Gastrocnemius medialis (tissue), 4 donors: Measurements from ENCODE around the gene ZMYND8. TPM values are rescaled to one million over a fixed set of nuclear protein-coding genes. Genes with fewer than 3 reads are reported as not detected.

Experiments
- ATAC-seq, 2 donors: fragments of 150-250 bp; one replicate each; pipeline ENCODE4 v1.9.1; 2016
- DNase-seq, 2 donors: peaks; one replicate each; pipeline ENCODE4 v3.0.0-alpha.2; 2019
- H3K27ac ChIP-seq, 4 donors: fragments of 200-600 bp; sonication (generic); 1 replicate in 1 of 4; 2 replicates in 3 of 4; pipeline ENCODE4 v1.5.1; 2016 to 2018; ENCODE audit warnings: mild to moderate bottlenecking in 2 of 4, moderate library complexity in 1 of 4
- H3K27me3 ChIP-seq, 3 donors: fragments of 200-600 bp; sonication (generic) in 2 of 3; 1 replicate in 1 of 3; 2 replicates in 2 of 3; pipeline versions ENCODE4 v1.5.1 to v1.6.0; 2016 to 2019; ENCODE audit warnings: mild to moderate bottlenecking in 1 of 3, moderate library complexity in 1 of 3
- H3K36me3 ChIP-seq, 2 donors: fragments of 200-600 bp; sonication (generic) in 1 of 2; one replicate each; pipeline ENCODE4 v1.5.1; 2017 to 2018
- H3K4me1 ChIP-seq, 2 donors: fragments of 200-600 bp; sonication (generic) in 1 of 2; one replicate each; pipeline ENCODE4 v1.5.1; 2016 to 2017; ENCODE audit warnings: mild to moderate bottlenecking in 2 of 2
- H3K4me3 ChIP-seq, 4 donors: fragments of 200-600 bp; sonication (generic) in 3 of 4; 1 replicate in 1 of 4; 2 replicates in 3 of 4; pipeline ENCODE4 v1.5.1; 2016 to 2019; ENCODE audit warnings: mild to moderate bottlenecking in 2 of 4
- H3K9me3 ChIP-seq, 3 donors: fragments of 200-600 bp; sonication (generic) in 2 of 3; 1 replicate in 1 of 3; 2 replicates in 2 of 3; pipeline ENCODE4 v1.5.1; 2016 to 2019
- POLR2A ChIP-seq, 2 donors: fragments of 450-650 bp; IDR thresholded peaks; one replicate each; pipeline ENCODE4 v1.6.1; 2017; ENCODE audit warnings: antibody characterized with exemption in 2 of 2, mild to moderate bottlenecking in 2 of 2, moderate library complexity in 2 of 2
- in situ Hi-C, 4 donors: fragments of 200-750 bp; cut with MboI; loops; one replicate each; pipeline versions ENCODE4 v1.15.0 to v1.8.0; 2017; ENCODE audit warnings: low sequenced_read_pairs in 4 of 4
- intact Hi-C: fragments of 100-400 bp; cut with DNase I; formaldehyde crosslinking; loops from one replicate; pipeline ENCODE4 v1.15.1; 2023; ENCODE audit warnings: low total_unique reads
- total RNA-seq, 4 donors: library from RNA; depleted of rRNA; stranded (reverse); fragments of >200 nt; gene quantifications; one replicate each; pipeline versions ENCODE4 v1.1.0 to v1.2.3, GENCODE V29; 2016
- TF ChIP-seq, protein P1 (sequence below), 5 experiments: fragments of 450-650 bp in 3 of 5; fragments of 200-600 bp in 2 of 5; sonication (generic) in 2 of 5; IDR thresholded peaks in 4 of 5; conservative IDR thresholded peaks in 1 of 5; 1 replicate in 4 of 5; 2 replicates in 1 of 5; pipeline ENCODE4 v1.5.1; 2016 to 2019; ENCODE audit warnings: antibody characterized with exemption in 5 of 5, mild to moderate bottlenecking in 3 of 5, moderate library complexity in 3 of 5

ZMYND8 gene
- total RNA-seq, 4 donors from 2014 or later = 15.1 to 32.2 (median 19.7) TPM

DNA sequence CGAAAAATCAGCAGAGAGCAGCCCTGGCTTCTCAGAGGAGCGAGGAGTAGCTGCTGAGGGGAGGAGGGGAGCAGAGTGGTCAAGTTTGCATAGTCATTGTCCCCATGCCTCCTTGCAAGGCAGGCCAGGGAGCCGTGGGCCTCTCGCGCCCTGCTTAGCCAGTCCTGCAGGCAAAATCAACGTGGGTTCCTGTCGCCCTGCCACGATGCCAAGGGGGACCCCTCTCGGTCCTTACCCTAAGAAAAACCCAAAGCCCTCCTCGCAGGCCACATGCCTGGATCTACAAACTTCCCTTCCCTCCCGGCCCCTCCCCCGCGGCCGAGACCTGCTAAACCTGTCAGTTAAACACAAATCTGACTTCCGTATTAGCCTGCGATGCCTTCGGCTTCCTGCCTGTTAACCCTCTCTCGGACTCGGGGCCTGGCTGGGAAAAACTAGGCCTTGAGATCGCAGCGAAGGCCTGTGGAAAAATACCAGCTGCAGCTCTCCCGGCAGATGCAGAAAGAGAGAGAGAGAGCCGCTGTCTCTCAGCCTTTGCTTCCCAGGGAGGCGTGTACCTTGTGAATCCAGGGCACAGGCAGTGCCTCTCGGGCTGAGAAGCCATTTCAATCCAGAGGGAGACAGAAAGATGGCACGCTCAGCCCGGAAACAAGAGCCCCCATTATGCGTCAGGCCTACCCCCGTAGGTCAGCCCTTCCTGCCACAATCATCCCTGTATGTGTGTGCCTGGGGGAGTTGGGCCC lies 968 bp upstream of the ZMYND8 start:
- Histone ChIP-seq H3K4me3 (peak overlapping the region; percentile 28 to 46 (median 36)), H3K9me3 (no peaks in the 10 kb centered on the region), H3K36me3 (no peaks in the 10 kb centered on the region), H3K27ac (peak overlapping the region; percentile 96 to 100 (median 97)), H3K27me3 (no peaks in the 10 kb centered on the region), H3K4me1 (peaks cover 97 to 99% of the 10 kb centered on the region in 2 donors)
- TF ChIP-seq POLR2A (IDR thresholded peaks at IDR 0.05) = peak; percentile 25 to 71
- TF ChIP-seq, protein P1, sequence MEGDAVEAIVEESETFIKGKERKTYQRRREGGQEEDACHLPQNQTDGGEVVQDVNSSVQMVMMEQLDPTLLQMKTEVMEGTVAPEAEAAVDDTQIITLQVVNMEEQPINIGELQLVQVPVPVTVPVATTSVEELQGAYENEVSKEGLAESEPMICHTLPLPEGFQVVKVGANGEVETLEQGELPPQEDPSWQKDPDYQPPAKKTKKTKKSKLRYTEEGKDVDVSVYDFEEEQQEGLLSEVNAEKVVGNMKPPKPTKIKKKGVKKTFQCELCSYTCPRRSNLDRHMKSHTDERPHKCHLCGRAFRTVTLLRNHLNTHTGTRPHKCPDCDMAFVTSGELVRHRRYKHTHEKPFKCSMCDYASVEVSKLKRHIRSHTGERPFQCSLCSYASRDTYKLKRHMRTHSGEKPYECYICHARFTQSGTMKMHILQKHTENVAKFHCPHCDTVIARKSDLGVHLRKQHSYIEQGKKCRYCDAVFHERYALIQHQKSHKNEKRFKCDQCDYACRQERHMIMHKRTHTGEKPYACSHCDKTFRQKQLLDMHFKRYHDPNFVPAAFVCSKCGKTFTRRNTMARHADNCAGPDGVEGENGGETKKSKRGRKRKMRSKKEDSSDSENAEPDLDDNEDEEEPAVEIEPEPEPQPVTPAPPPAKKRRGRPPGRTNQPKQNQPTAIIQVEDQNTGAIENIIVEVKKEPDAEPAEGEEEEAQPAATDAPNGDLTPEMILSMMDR (IDR thresholded peaks at IDR 0.05 in 4 of 5, conservative IDR thresholded peaks at IDR 0.05 in 1 of 5) = no peak
- DNase-seq = peak; percentile 74 to 89
- ATAC-seq = peak; percentile 24 to 34
- intact Hi-C loops = loop anchor here (2.0 to 5.0 kb wide), 2 partner anchors 21 to 55 kb away; no protein-coding TSS in a partner anchor
- in situ Hi-C loops = loop anchor here in 1 of 4 donors (5.0 kb wide), 1 partner anchor 40 kb away; no protein-coding TSS in a partner anchor

DNA sequence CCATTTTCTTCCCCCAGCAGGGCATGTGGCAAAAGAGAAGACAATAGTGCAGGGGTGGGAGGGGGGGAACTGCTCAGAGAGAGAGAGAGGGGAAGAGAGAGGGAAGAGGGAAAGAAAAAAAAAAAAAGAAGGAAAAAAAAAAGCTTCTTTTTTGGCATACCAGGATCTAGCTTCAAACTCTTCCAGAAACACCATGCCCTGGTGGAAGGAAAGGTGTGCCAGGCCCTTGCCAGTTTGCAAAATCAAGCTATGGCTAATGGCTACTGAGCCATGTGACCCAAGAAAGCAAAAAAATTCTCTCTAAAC lies 326 bp downstream of the ZMYND8 start:
- intact Hi-C loops (loop anchor here (2.0 to 5.0 kb wide), 2 partner anchors 19 to 56 kb away; no protein-coding TSS in a partner anchor), in situ Hi-C loops (loop anchor here in 1 of 4 donors (5.0 kb wide), 1 partner anchor 39 kb away; no protein-coding TSS in a partner anchor)
- Histone ChIP-seq H3K4me3 (peak overlapping the region in 3 of 4 donors; percentile 14 to 52 (median 46)), H3K36me3 (no peaks in the 10 kb centered on the region), H3K27me3 (no peaks in the 10 kb centered on the region), H3K4me1 (peaks cover 98 to 99% of the 10 kb centered on the region in 2 donors), H3K27ac (peak overlapping the region; percentile 96 to 100 (median 97)), H3K9me3 (no peaks in the 10 kb centered on the region)
- no peak for TF ChIP-seq POLR2A (IDR thresholded peaks at IDR 0.05)
- TF ChIP-seq, protein P1 (IDR thresholded peaks at IDR 0.05 in 4 of 5, conservative IDR thresholded peaks at IDR 0.05 in 1 of 5) = no peak
- DNase-seq (no peak), ATAC-seq (no peak)

DNA sequence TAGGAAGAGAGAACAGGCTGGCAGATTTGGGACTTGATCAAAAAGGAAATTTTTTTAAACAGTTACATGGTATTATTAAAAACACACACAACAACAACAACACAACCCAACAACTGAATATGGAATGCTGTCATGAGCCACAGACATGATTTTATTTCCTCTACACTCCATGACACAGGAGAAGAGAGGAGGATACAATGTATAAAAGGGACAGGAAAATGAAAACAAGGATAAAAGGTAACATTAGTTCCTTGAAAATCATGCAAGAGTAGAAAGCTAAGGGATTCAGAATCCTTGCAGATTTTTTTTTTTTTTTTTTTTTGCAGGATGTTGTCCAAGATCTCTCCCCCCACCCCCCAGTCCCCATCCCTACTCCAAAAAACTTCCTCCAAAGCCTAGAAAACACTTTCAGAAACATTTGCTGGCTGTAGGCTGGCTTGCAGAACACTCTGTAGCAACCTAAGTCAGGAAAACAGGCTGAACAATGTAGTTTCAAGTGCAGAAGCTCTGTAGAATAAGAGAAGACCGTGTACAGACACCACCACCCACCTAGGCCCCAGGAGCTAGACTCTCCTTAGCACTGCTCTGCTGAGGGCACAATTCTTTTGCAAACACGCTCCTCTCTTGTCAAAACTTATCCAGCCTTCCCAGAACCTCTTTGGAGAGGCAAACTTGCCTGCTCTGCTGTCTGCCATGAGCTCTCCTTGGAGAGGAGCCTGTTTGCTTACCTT lies 845 bp downstream of the ZMYND8 start:
- Histone ChIP-seq H3K27me3 (no peaks in the 10 kb centered on the region), H3K27ac (peak overlapping the region; percentile 96 to 100 (median 97)), H3K4me1 (peaks cover 98 to 100% of the 10 kb centered on the region in 2 donors), H3K9me3 (no peaks in the 10 kb centered on the region), H3K4me3 (peak overlapping the region; percentile 20 to 52 (median 43)), H3K36me3 (no peaks in the 10 kb centered on the region)
- in situ Hi-C loops (loop anchor here in 1 of 4 donors (5.0 kb wide), 1 partner anchor 38 kb away; no protein-coding TSS in a partner anchor), intact Hi-C loops (loop anchor here (2.0 to 5.0 kb wide), 2 partner anchors 19 to 57 kb away; no protein-coding TSS in a partner anchor)
- no peak for DNase-seq
- TF ChIP-seq, protein P1 (IDR thresholded peaks at IDR 0.05 in 4 of 5, conservative IDR thresholded peaks at IDR 0.05 in 1 of 5) = no peak
- TF ChIP-seq POLR2A (IDR thresholded peaks at IDR 0.05) = no peak
- no peak for ATAC-seq

DNA sequence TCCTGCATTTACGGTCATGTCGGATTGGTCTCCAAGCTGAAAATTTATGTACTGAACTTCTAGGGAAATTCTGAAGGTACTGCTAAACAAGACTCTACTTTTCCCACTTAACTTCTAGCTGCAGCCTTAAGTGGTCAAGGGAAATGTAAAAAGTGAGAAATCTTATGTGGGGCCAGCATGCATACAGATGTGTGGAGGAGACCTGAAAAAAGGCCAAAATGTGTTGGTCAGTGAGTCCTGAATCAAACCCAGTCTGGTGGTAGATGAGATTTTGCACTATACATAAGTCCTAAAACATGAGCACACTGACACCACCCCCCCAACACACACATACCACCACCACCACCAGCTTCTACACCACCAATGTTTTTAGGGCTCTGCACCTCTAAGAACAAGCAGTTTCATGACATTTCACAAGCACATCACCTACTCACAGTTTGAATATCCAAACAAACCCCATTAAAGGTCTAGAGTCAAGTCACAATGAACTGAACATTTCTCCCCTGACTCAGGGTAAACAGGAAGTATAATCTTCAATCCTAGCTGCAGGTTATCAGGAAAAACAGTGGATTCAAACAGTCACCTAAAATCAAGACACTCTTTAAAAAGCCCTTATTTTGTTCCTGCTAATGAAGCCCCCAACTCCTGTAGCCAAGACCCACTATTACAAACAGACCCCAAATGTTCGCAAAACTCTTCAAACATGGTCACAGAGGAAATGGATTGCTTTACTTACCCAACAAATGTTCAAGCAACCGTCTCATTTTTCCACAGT lies 1.6 kb downstream of the ZMYND8 start:
- DNase-seq (no peak), ATAC-seq (no peak)
- no peak for TF ChIP-seq POLR2A (IDR thresholded peaks at IDR 0.05)
- TF ChIP-seq, protein P1 (IDR thresholded peaks at IDR 0.05 in 4 of 5, conservative IDR thresholded peaks at IDR 0.05 in 1 of 5) = no peak
- H3K27ac ChIP-seq = peak overlapping the region; percentile 96 to 100 (median 97)
- no peaks in the 10 kb centered on the region for H3K9me3 ChIP-seq
- H3K4me1 ChIP-seq = peaks cover 98 to 100% of the 10 kb centered on the region in 2 donors
- intact Hi-C loops (loop anchor here (5.0 kb wide), 2 partner anchors 57 to 1517 kb away; no protein-coding TSS in a partner anchor), in situ Hi-C loops (loop anchor here in 1 of 4 donors (5.0 kb wide), 1 partner anchor 38 kb away; no protein-coding TSS in a partner anchor)
- no peaks in the 10 kb centered on the region for H3K36me3 ChIP-seq
- peak overlapping the region; percentile 20 to 52 (median 43) for H3K4me3 ChIP-seq
- no peaks in the 10 kb centered on the region for H3K27me3 ChIP-seq
